Panc1 (cell line): ENCODE results near the gene PXK. TPM values are rescaled to one million over a fixed set of nuclear protein-coding genes. Genes with fewer than 3 reads are reported as not detected.

Experiments
- ATAC-seq: fragments of 200-7000 bp; cut with Tn5 transposase; 2 replicates; pipeline ENCODE4 v1.9.1; 2020; ENCODE audit warnings: mild to moderate bottlenecking, moderate library complexity
- BruUV-seq: library from RNA; stranded (reverse); fragments of 400-500 nt; replicated peaks from 2 replicates; lab custom pipeline; 2021; lab: Mats Ljungman, UMichigan
- CTCF ChIA-PET: fragments of 300-600 bp; sonication (Branson Sonifier 250); formaldehyde crosslinking; loops from one replicate; lab custom pipeline; 2022; ENCODE audit warnings: antibody characterized with exemption; lab: Charles Lee
- POLR2A ChIA-PET: fragments of 300-600 bp; sonication (Branson Sonifier 250); formaldehyde crosslinking; loops from one replicate; lab custom pipeline; 2022; ENCODE audit warnings: antibody characterized with exemption; lab: Charles Lee
- DNase-seq: peaks from one replicate; pipeline ENCODE4 v3.0.0-alpha.2; 2010; ENCODE audit warnings: low read depth, low spot score
- H3K27ac ChIP-seq: 2 replicates; pipeline ENCODE4 v1.5.1; 2011; ENCODE audit warnings: mild to moderate bottlenecking, low read length, inconsistent platforms
- H3K27me3 ChIP-seq: fragments of 200-500 bp; sonication (Bioruptor generic); 2 replicates; pipeline ENCODE4 v1.6.0; 2014; ENCODE audit warnings: low read length, inconsistent platforms; ENCODE audit not compliant: control insufficient read depth, insufficient read depth
- H3K36me3 ChIP-seq: fragments of 200-500 bp; sonication (Bioruptor generic); 2 replicates; pipeline ENCODE4 v1.5.1; 2014; ENCODE audit warnings: inconsistent platforms, mild to moderate bottlenecking, low read length, moderate library complexity; ENCODE audit not compliant: control insufficient read depth, insufficient read depth
- H3K4me1 ChIP-seq: 2 replicates; pipeline ENCODE4 v1.5.1; 2011; ENCODE audit warnings: inconsistent platforms, mild to moderate bottlenecking, low read length, moderate library complexity; ENCODE audit not compliant: control insufficient read depth, insufficient read depth
- H3K4me3 ChIP-seq, 2 experiments: 2 replicates each; pipeline ENCODE4 v1.5.1; 2011 to 2012; ENCODE audit warnings: low read depth in 2 of 2, low read length in 2 of 2, mild to moderate bottlenecking in 2 of 2, inconsistent platforms in 1 of 2, moderate library complexity in 1 of 2
- H3K9me3 ChIP-seq: fragments of 200-500 bp; sonication (Bioruptor generic); 2 replicates; pipeline ENCODE4 v1.5.1; 2014; ENCODE audit warnings: low read depth, mild to moderate bottlenecking, inconsistent platforms, low read length, moderate library complexity; ENCODE audit not compliant: control insufficient read depth, insufficient read depth
- POLR2AphosphoS5 ChIP-seq: IDR thresholded peaks from 2 replicates; pipeline ENCODE4 v1.6.1; 2012; ENCODE audit warnings: mild to moderate bottlenecking, low read depth, low read length, moderate library complexity
- SIN3A ChIP-seq: IDR thresholded peaks from 2 replicates; pipeline ENCODE4 v1.6.1; 2012; ENCODE audit warnings: low read depth, mild to moderate bottlenecking, low read length, moderate library complexity, borderline replicate concordance; ENCODE audit not compliant: insufficient read depth
- TCF7L2 ChIP-seq: IDR thresholded peaks from 2 replicates; pipeline ENCODE4 v1.6.1; 2011; ENCODE audit warnings: mild to moderate bottlenecking, low read depth, low read length, inconsistent platforms
- in situ Hi-C: cut with HindIII; loops from 2 replicates; pipeline ENCODE4 v1.10.0; 2016; ENCODE audit warnings: low sequenced_read_pairs, low pct_unique_long_range_greater_than_20kb
- intact Hi-C: fragments of 100-400 bp; cut with micrococcal nuclease; formaldehyde crosslinking; loops from one replicate; pipeline ENCODE4 v1.10.0; 2022; ENCODE audit not compliant: unreplicated experiment
- total RNA-seq: library from RNA; stranded (reverse); gene quantifications from one replicate; pipeline ENCODE4 v1.2.1, GENCODE V29; 2021; ENCODE audit not compliant: unreplicated experiment
- TF ChIP-seq, protein P1 (sequence below): fragments of 450-650 bp; IDR thresholded peaks from 2 replicates; pipeline ENCODE4 v1.5.1; 2017; ENCODE audit warnings: mild to moderate bottlenecking
- TF ChIP-seq, protein P2 (sequence below), 2 experiments: IDR thresholded peaks; 2 replicates each; pipeline ENCODE4 v1.6.1; 2011 to 2012; ENCODE audit warnings: low read depth in 2 of 2, control low read depth in 1 of 2, low read length in 1 of 2, mild to moderate bottlenecking in 1 of 2, moderate library complexity in 1 of 2; ENCODE audit not compliant: insufficient read depth in 1 of 2

PXK gene
- total RNA-seq, 1 experiment from 2014 or later, result 14.2 TPM

DNA sequence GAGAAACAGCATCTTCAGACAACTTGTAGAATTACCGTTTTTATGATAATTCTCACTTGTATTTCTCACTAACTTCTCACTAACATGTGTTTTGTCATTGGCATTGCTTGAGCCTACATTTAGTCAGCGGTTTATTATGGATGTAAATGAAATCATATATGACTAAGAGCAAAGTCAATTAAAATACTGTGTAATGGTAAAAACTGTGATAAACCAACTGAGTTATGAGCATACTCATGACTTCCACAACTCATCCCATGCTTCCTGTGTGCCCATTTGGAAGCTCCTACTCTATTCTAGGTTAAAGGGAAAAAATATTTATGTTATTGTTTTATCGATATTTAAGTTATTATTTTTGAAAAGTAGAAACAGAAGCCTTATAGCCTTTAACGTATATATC lies 12.8 kb downstream of the PXK start:
- ATAC-seq (no peak), DNase-seq (no peak)
- no peaks in the 10 kb centered on the region for H3K27me3 ChIP-seq
- in situ Hi-C loops, result no loop called here
- no peak for TF ChIP-seq SIN3A
- no peak for TF ChIP-seq TCF7L2
- TF ChIP-seq, protein P1, sequence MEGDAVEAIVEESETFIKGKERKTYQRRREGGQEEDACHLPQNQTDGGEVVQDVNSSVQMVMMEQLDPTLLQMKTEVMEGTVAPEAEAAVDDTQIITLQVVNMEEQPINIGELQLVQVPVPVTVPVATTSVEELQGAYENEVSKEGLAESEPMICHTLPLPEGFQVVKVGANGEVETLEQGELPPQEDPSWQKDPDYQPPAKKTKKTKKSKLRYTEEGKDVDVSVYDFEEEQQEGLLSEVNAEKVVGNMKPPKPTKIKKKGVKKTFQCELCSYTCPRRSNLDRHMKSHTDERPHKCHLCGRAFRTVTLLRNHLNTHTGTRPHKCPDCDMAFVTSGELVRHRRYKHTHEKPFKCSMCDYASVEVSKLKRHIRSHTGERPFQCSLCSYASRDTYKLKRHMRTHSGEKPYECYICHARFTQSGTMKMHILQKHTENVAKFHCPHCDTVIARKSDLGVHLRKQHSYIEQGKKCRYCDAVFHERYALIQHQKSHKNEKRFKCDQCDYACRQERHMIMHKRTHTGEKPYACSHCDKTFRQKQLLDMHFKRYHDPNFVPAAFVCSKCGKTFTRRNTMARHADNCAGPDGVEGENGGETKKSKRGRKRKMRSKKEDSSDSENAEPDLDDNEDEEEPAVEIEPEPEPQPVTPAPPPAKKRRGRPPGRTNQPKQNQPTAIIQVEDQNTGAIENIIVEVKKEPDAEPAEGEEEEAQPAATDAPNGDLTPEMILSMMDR, result no peak
- TF ChIP-seq, protein P2, sequence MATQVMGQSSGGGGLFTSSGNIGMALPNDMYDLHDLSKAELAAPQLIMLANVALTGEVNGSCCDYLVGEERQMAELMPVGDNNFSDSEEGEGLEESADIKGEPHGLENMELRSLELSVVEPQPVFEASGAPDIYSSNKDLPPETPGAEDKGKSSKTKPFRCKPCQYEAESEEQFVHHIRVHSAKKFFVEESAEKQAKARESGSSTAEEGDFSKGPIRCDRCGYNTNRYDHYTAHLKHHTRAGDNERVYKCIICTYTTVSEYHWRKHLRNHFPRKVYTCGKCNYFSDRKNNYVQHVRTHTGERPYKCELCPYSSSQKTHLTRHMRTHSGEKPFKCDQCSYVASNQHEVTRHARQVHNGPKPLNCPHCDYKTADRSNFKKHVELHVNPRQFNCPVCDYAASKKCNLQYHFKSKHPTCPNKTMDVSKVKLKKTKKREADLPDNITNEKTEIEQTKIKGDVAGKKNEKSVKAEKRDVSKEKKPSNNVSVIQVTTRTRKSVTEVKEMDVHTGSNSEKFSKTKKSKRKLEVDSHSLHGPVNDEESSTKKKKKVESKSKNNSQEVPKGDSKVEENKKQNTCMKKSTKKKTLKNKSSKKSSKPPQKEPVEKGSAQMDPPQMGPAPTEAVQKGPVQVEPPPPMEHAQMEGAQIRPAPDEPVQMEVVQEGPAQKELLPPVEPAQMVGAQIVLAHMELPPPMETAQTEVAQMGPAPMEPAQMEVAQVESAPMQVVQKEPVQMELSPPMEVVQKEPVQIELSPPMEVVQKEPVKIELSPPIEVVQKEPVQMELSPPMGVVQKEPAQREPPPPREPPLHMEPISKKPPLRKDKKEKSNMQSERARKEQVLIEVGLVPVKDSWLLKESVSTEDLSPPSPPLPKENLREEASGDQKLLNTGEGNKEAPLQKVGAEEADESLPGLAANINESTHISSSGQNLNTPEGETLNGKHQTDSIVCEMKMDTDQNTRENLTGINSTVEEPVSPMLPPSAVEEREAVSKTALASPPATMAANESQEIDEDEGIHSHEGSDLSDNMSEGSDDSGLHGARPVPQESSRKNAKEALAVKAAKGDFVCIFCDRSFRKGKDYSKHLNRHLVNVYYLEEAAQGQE (IDR thresholded peaks at IDR 0.05; ENCODE audit: insufficient read depth in 1 of 2, low read depth in 2 of 2, low read length in 1 of 2), result no peak
- no peak for TF ChIP-seq POLR2AphosphoS5
- H3K36me3 ChIP-seq, result no peaks in the 10 kb centered on the region
- no peak overlapping the region for H3K27ac ChIP-seq
- no peaks in the 10 kb centered on the region for H3K4me1 ChIP-seq
- intact Hi-C loops, result no loop called here
- no peak overlapping the region for H3K4me3 ChIP-seq
- POLR2A ChIA-PET, result no interaction called here
- CTCF ChIA-PET, result no interaction called here
- no TSS peak for BruUV-seq
- no peaks in the 10 kb centered on the region for H3K9me3 ChIP-seq

DNA sequence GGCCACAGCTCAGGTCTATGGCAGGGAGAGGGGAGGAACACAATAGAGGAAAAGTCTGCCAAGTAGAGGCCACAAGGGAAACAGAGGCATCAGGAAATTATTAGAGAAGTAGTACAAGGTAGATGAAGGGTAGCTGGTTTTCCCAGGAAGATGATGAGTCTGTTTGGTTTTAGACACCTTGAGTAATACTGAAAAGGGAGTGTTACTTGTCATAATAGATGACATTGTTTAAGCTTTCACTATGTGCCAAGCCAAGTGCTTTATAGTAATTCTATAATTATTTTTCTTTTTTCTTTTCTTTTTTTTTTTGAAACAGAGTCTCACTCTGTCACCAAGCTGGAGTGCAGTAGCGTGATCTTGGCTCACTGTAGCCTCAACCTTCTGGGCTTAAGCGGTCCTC lies 13.7 kb downstream of the PXK start:
- no peak for ATAC-seq
- H3K4me3 ChIP-seq, result no peak overlapping the region
- ChIA-PET POLR2A (no interaction called here), CTCF (no interaction called here)
- no peaks in the 10 kb centered on the region for H3K36me3 ChIP-seq
- no TSS peak for BruUV-seq
- no peaks in the 10 kb centered on the region for H3K9me3 ChIP-seq
- TF ChIP-seq POLR2AphosphoS5 (no peak), TCF7L2 (no peak), SIN3A (no peak)
- TF ChIP-seq, protein P2 (IDR thresholded peaks at IDR 0.05; ENCODE audit: insufficient read depth in 1 of 2, low read depth in 2 of 2, low read length in 1 of 2), result no peak
- TF ChIP-seq, protein P1, result no peak
- no peaks in the 10 kb centered on the region for H3K4me1 ChIP-seq
- no peaks in the 10 kb centered on the region for H3K27me3 ChIP-seq
- intact Hi-C loops (no loop called here), in situ Hi-C loops (no loop called here)
- no peak overlapping the region for H3K27ac ChIP-seq
- DNase-seq, result no peak
